Globus pallidus (tissue), 1 donor: Measurements from ENCODE around the gene EGFL7.
"Not testable (repeated sequence)": the region's sequence is repeated elsewhere in the genome, so short reads cannot be mapped to it uniquely, and the experiment has no call there.

ENCODE experiments used
- DNase-seq: peaks from one replicate; pipeline ENCODE4 v3.0.0-alpha.2; 2015; ENCODE audit warnings: low spot score

Gene EGFL7

DNA sequence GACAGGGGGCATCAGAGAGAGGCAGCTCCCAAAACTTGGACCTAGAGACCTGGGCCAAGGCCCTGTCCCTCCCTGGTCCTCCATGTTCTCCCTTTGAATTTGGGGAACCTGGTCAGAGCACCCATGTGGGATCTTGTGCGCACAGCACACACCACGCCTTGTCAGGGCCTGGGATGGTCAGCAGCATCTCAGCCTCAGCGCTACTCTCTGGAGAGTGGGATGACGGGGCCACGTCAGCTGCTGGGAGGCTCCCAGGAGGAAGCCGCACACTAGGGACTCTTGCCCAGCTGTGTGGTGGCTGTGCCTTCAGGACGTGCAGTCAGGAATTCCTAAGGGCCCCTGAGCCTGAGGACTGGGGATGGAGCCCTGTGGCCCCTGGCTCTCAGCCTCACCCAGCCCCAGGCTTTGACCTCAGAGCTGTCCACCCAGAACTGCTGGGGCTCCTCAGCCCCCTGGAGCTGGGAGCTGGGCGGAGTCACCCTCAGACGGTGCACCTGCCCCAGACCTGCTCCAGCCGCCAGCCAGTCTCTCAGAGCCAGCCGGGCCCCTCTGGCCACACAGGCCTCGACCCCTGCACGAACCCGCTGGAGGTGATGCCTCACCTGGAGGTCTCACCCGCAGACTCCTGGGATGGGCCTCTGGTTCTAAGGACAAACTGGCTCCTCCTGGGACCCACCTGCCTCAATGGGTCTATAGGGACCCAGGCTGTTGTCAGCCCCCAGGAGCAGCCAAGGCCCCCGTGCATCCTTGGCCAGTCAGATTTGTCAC, 38.3 kb upstream of the EGFL7 start:
- no peak for DNase-seq

DNA sequence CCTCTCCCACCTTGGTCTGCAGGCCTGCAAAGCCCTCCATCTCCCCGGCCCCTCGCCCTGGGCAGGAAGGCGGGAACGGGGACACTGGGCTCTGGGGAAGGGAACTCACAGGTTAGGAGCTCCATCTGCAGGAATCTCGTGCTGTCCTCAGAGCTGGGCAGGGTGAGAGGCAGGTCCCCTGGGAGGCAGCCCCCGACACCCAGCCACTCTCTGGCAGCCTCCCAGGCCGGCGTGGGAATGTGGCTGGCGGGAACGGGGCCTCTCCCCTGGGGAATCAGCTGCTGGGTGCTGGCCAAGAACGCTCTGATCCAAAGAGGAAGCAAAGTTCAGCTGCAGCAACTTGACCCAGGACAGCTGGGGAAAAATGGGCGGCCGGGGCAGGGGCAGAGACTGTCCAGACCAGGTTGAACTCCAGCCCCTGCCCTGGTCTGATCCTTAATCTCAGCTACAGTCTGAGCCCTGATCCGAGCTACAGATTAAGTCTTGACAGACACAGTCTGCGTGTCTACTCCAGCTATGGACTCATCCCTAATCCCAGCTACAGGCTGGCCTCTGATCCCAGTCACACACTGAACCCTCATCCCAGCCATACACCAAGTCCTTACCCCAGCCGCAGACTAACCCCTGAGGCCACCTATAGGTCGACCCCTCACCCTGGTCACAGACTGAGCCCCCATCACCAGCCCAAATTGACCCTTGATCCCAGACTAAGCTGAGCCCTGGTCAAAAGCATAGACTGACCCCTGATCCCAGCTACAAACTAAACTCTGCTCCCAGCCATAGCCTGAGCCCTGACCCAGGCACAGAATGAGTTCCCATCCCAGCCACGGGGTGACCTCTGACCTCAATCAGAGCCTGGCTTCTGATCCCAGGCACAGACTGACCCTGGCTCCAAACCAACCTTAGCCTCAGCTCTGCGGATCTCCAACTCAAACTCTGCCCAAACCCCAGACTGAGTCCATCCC, 37.3 kb upstream of the EGFL7 start:
- no peak for DNase-seq

DNA sequence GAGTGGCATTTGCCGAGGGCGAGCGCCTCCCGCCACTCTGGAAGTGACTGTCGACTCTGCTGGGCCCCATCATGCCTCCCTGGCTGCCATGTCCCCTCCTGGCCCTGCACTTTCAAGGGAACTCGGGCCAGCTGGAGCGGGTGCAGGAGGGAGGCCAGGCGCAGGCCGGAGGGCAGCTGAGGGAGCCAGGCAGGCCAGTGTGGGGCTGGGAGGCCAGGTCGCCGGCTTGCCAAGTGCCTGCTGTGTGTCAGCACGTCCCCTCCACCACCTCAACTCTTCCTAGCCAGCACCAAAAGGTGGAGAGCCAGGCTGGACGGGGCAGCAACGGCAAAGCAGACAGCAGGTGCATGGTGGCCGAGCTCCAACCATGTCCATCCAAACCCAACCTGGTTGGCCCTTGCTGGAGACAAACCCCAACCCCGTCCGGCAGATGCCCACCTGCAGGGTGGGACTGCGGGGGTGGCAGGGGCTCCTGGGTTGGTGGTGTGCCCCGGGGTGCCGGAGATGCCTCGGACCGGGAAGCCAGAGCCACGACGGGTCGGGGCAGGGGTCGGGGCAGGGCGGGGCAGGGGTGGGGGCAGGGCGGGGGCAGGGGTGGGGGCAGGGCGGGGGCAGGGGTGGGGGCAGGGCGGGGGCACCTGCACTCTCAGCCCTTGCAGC, 36.5 kb upstream of the EGFL7 start:
- no peak for DNase-seq

DNA sequence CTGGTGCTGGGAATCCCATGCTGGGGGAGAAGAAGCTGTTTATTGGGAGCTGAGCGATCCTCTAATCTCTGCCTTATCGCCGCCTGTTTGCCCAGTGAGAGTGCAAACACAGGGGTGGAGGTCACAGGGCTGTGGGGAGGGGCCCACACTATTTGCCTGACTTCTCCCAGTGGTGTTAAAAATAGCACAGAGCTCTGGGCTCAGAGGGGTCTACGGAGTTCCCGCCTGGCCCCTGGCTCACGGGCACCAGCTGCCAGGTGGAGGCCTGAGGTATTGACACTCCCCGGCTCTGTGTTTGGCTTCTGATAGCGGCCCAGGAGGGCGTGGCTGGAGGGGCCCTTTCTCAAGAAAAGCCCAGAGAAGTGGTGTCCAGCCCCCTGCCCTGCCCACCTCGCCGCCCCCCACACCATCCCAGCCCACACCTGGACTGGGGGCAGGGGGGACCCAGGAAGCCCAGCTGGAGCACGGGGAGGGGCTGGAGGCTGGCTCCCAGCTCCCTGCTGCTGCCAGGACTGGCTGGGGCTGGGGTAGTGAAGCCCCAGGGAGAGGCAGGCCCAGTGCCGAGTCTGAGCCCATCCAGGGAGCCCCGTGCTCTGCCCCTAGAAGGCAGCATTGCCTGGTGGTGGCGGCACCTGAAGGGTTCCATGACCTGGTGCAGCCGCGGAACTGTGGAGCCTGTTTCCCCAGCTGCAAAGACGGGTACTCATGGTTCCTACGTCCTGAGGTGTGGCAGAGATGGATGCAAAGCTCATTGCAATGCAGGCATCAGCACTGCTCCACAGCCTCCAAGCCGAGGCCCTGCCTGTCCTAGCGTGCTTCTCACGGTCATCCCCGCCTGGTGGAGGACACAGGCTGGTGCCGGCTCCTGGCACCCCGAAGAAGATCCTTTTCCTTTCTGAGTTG, 35.7 kb upstream of the EGFL7 start:
- no peak for DNase-seq

DNA sequence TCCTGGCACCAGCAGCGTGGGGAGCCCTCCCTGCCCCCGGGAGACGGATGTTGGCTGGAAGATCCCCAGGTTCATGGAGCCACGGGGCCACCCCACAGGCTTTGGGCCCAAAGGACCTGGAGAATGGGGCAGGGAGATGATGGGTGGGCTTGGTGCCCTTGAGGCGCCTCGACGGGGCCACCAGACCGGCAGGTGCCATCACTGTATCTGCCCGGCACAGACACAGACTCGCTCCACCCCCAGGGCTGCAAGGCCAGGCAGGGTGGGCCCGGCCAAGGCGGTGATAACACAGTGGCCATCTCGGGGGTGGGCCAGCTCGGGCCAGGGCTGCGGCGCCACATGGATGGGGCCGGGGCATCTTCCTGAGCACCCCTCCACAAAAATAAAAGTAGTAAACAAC, 35.0 kb upstream of the EGFL7 start:
- DNase-seq = no peak

DNA sequence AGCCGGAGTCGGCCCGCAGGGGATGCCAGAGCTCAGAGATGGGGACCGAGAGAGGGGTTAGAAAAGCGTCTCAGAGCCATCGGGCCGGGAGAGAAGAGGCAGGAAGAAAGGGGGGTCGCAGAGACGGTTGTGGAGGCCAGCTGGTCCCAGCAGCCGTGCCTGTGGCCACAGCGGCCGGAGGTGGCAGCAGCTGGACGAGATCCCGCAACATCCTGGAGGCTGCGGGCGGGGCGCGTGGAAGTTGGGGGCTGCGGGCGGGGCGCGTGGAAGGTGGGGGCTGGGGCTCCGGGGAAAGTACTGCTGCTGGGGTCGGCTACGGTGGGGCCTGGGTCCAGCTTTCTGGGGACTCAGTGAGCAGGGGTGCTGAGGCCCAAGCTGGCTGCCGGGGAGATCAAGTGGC, 34.4 kb upstream of the EGFL7 start:
- no peak for DNase-seq

DNA sequence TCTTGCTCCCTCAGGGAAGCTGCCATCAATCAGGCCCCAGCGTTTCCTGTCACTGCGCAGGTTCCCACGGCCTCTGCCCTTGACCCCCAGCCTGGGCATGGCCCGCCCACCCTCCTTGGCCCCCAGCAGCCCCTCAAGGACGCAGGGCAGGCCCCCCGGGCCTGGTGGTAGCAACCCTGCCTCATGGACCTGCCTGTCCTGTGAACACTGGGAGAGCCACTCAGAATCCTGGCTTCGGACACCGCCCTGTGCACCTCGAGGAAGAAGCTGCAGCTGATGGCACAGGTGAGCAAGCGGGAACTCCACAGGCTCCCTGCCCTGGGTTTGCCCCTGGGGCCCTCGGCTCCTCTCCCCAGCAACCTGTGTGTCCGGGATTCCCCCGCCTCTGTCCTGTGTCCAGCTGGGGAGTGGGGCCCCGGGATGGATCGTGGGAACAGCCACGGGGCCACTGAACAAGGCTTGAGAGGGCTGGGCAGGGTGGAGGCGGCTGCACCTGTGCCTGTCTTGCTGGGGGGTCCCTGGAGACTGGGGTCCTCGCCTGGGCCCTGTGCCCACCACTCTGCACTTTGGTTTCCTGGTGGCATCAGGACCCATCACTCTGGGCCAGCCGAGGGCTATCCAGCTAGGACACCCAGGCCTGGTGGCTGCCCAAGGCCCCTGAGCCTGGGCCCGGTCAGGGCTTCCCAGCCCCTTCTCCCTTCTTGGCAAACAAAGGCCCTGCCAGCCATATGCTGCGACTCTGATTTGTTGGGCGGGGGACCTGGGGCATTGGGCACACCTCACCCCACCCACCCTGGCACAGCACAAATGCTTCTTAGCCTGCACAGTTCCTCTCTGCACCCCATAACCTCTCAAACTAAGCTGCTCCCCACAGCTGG, 33.5 kb upstream of the EGFL7 start:
- DNase-seq = no peak

DNA sequence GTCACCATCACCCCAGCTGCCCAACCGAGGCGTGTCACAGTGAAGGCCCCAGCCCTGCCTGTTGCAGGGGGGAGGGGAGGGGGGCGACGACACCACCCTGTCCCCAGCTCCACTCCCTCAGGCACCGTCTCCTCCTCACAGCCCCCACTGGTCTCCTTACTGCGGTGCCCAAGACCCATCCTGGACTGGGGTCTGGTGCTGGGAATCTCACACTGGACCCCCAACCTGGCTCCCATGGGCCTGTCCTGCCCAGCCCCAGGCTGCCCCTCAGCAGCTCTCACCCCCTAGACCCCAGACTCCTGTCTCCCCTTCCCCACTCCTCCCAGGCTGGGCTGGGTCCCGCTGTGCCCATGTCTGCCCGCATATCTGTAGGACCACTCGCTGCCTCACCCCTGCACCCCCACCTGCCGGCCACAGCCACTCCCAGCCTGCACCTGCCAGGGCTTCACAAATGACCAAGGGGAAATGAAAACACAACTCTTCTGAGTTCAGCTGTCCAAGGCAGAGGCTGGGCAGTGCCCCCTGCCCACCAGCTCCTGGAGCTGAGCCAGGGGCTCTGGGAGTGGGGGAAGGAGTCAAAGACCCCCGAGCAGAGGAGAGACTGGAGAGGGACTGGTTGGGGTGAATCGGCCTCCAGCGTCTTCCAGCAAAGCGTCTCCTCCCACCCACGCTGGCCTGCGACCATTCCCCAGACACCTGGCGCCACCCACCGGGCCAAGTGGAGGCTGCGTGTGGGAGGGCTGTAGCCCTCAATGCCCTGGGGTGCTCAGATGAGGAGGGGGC, 32.6 kb upstream of the EGFL7 start:
- DNase-seq = peak; percentile 39

DNA sequence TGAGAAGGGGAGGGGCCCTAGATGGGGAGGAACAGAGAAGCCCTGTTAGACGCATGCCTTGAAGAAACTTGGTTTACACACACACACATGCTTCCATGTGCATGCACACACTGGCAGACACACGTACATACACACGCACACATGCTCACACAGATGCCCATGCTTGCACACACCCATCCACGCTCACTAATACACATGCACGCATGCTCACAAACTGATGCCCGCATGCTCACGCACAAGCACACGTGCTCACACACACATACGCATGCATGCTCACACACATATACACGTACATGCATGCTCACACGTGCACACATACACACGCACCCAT, 32.1 kb upstream of the EGFL7 start:
- no peak for DNase-seq

DNA sequence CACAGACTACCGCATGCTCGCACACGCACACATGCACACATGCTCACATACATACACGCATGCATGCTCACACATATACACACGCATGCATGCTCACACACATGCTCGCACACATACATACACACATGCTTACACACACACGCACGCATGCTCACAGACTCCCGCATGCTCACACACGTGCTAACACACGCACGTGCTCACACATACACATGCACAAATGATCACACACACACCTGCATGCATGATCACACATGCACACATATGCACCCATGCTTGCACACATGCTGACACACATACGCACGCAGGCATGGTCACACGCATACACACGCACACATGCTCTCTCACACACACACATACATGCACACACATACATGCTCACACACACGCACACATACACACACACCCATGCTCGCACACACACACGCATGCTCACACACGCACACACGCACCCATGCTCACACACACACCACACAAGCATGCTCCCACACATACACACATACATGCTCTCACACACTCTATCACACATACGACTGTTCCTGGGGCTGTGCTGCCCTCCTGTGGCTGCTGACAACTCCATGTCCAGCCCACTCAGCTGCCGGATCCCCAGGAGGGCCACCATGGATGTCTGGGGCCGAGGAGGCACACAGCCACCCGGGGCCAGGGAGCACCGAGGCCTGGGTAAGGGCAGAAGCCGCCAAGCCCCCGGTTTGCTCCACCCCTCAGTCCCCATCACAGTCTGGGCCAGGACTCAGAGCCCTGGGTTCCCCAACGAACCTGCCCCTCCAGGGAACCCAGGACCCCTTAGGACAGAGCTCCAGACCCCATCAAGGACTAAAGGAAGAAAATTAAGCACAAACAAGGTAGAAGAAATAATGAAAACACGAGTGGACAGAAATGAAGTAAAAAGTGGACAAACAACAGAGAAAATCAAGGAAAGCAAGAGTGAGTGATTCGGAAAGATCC, 31.4 kb upstream of the EGFL7 start:
- peak; percentile 58 for DNase-seq

DNA sequence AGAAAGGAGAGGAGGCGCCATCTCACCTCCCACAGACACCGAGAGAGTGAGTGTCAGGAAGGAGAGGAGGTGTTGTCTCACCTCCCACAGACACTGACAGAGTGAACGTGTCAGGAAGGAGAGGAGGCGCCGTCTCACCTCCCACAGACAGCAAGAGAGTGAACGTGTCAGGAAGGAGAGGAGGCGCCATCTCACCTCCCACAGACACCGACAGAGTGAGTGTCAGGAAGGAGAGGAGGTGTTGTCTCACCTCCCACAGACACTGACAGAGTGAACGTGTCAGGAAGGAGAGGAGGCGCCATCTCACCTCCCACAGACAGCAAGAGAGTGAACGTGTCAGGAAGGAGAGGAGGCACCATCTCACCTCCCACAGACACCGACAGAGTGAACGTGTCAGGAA, 30.6 kb upstream of the EGFL7 start:
- not testable (repeated sequence) for DNase-seq

DNA sequence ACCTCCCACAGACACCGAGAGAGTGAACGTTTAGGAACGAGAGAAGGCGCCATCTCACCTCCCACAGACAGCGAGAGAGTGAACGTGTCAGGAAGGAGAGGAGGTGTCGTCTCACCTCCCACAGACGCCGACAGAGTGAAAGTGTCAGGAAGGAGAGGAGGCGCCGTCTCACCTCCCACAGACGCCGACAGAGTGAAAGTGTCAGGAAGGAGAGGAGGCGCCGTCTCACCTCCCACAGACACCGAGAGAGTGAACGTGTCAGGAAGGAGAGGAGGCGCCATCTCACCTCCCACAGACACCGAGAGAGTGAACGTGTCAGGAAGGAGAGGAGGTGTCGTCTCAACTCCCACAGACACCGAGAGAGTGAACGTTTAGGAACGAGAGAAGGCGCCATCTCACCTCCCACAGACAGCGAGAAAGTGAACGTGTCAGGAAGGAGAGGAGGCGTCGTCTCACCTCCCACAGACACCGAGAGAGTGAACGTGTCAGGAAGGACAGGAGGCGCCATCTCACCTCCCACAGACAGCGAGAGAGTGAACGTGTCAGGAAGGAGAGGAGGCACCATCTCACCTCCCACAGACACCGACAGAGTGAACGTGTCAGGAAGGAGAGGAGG, 30.1 kb upstream of the EGFL7 start:
- not testable (repeated sequence) for DNase-seq

DNA sequence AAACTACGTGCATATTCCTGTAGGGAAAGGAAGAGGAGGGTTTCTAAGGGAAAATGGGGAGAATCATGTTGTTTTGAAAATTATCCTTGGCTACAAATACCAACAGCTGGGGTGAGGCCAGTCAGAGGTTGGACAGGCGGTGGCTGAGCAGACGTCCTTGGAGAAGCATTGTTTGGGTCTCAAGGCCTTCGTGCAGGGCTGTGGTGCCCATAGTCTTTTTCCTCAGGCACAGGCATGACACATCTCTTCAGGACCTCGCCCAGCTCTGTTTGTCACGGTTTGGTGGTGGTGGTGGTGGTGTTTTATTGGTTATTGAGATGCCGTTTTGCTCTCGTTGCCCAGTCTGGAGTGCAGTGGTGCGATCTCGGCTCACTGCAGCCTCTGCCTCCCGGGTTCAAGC, 27.8 kb upstream of the EGFL7 start:
- no peak for DNase-seq

DNA sequence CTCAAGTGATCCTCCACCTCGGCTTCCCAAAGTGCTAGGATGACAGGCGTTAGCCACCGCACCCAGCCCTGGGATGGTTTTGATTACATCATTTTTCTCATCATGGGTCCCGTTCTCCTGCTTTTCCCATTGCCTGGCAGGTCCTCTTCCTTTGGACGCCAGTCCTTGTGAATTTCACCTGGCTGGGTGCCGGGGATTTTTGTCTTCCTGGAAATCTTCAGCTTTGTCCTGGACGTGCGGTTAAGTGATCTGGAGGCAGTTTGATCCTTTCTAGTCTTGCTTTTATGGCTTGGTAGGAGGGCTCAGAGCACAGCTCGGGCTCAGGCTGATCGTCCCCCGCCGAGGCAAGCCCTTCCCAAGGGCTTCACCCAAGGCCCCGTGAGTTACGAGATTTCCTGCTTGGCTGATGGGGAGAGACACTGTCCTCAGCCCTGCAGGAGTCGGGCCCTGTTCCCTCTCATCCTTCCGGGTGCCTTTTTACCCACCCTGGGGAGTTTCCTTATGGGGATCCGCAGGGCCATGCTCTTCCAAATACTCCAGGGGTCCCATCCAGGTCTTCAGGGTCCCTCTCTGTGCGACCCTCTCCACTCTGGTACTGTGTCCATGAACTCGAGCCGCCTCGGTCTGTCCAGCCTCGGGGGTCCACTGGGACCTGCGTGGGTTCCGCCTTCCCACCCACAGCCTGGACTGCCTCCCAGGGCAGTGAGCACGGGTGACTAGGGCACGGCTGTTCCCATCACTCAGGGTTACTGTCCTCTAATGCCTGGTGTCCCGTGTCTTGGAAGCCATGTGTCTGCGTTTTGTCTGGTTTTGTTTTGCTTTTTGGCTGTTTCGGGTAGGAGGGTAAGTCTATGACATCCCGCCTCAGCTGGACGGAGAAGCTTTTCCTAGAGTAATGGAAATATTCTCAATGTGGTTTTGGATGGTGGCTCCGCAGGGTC, 22.3 kb upstream of the EGFL7 start:
- DNase-seq = no peak

DNA sequence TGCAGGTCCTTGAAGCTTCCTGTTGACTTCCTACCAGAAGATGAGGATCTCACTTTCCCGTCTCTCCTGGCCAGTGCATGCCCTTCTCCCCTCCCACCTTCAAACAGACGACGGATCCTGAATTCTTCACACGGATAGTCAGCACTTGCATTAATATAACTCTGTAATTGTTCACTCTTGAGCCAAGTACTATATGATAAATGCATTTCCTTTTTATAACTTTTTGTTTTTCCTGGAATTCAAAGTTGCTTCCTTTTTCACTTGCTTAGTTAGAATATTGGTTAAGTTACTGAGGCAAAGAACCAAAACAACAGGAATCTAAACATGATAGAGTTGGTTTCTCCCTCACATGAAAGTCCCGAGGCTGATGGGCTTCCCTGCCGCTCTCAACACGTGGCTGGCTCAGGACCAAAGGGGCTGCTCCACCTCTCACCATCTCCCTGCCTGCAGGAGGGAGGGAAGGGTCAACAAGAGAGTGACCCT, 20.2 kb upstream of the EGFL7 start:
- DNase-seq = no peak

DNA sequence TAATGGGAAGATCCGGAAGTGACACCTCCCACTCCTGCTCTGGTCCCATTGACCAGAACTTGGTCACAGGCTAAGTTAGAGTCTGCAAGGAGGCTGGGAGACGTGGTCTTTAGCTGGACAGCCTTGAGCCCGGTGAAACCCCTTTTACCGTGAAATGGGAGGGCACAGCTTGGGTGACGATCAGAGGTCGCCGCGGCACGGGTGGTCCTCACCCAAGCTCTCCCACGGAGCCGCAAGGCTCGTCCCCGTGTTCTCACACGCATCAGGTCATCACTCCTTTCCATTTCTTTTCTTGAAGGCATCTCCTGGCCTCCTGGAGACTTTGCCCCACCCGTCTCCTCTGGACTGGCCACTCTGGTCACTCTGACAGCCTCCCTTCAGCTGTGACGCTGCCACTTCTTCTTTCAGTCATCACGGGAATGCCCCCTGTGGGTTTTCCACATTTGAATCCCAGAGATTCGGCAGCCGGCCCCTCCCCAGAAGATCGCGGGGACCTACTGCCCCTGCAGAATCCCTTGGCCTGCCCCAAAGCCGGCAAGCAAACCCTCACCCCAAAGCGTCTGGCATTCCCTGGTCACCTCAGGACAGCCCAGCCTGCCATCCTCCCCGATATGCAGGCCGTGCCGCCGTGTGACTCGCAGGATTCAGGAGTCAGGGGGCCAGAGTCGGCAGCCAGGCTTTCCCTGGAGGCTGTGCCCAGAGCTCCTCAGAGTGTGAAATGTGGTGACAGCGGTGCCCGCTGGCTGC, 18.9 kb upstream of the EGFL7 start:
- no peak for DNase-seq

DNA sequence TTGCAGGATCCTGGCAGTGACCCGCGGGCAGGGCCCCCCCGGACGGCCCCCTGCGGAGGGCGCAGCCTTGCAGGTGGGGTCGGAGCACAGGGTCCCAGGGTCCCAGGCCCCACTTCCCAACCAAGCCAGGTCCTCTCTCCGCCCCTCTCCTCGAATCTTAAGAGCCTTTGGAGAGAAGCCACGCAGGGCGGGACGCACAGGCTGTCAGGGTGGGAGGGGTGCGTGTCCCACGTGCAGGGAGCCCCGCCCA, 18.4 kb upstream of the EGFL7 start:
- no peak for DNase-seq
